Measurements from ENCODE around the gene MAP3K14. TPM values are rescaled to one million over a fixed set of nuclear protein-coding genes. Genes with fewer than 3 reads are reported as not detected.
"Not testable (repeated sequence)": the region's sequence is repeated elsewhere in the genome, so short reads cannot be mapped to it uniquely, and the experiment has no call there.

The MAP3K14 gene
- total RNA-seq, 1 donor from 2014 or later: 5.2 TPM

GRCh38 chr17:45306623-45307022, 10.2 kb downstream of the MAP3K14 start:
- no peaks in the 10 kb centered on the region for H3K9me3 Mint-ChIP-seq (ENCODE audit: low read depth)
- peak overlapping the region; percentile 22 for H3K27ac Mint-ChIP-seq (ENCODE audit: unreplicated experiment)
- H3K4me3 Mint-ChIP-seq (ENCODE audit: unreplicated experiment): no peak overlapping the region
- H3K36me3 Mint-ChIP-seq (ENCODE audit: low read depth): no peaks in the 10 kb centered on the region
- peaks cover 49% of the 10 kb centered on the region for H3K4me1 Mint-ChIP-seq (ENCODE audit: low read depth)
- no peak for DNase-seq (ENCODE audit: low spot score)
- TF ChIP-seq, protein P1, sequence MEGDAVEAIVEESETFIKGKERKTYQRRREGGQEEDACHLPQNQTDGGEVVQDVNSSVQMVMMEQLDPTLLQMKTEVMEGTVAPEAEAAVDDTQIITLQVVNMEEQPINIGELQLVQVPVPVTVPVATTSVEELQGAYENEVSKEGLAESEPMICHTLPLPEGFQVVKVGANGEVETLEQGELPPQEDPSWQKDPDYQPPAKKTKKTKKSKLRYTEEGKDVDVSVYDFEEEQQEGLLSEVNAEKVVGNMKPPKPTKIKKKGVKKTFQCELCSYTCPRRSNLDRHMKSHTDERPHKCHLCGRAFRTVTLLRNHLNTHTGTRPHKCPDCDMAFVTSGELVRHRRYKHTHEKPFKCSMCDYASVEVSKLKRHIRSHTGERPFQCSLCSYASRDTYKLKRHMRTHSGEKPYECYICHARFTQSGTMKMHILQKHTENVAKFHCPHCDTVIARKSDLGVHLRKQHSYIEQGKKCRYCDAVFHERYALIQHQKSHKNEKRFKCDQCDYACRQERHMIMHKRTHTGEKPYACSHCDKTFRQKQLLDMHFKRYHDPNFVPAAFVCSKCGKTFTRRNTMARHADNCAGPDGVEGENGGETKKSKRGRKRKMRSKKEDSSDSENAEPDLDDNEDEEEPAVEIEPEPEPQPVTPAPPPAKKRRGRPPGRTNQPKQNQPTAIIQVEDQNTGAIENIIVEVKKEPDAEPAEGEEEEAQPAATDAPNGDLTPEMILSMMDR (IDR thresholded peaks at IDR 0.05): peak; percentile 45
- H3K27me3 Mint-ChIP-seq (ENCODE audit: low read depth): no peaks in the 10 kb centered on the region

DNA sequence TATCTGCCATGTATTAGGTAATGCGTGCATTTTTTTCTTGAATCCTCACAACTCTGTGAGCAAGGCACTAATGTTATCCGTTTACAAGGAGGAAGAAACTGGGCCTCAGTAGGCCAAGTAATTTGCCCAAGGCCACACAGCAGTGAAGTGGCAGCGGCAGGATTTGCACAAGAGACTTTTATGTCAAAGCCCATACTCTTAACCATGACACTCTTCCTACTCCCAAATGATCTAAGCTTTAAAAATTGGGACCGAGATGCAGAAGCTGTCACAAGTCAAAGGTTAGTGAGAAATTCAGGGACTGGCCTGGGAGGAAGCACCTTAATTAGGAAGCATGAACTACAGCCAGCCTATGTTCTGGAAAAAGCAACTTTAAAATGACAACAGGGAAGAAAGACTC, 10.7 kb downstream of the MAP3K14 start:
- no peak overlapping the region for H3K4me3 Mint-ChIP-seq (ENCODE audit: unreplicated experiment)
- no peaks in the 10 kb centered on the region for H3K27me3 Mint-ChIP-seq (ENCODE audit: low read depth)
- no peaks in the 10 kb centered on the region for H3K9me3 Mint-ChIP-seq (ENCODE audit: low read depth)
- TF ChIP-seq, protein P1 (IDR thresholded peaks at IDR 0.05): no peak
- DNase-seq (ENCODE audit: low spot score): no peak
- no peaks in the 10 kb centered on the region for H3K36me3 Mint-ChIP-seq (ENCODE audit: low read depth)
- peaks cover 43% of the 10 kb centered on the region for H3K4me1 Mint-ChIP-seq (ENCODE audit: low read depth)
- H3K27ac Mint-ChIP-seq (ENCODE audit: unreplicated experiment): peak overlapping the region; percentile 68

DNA sequence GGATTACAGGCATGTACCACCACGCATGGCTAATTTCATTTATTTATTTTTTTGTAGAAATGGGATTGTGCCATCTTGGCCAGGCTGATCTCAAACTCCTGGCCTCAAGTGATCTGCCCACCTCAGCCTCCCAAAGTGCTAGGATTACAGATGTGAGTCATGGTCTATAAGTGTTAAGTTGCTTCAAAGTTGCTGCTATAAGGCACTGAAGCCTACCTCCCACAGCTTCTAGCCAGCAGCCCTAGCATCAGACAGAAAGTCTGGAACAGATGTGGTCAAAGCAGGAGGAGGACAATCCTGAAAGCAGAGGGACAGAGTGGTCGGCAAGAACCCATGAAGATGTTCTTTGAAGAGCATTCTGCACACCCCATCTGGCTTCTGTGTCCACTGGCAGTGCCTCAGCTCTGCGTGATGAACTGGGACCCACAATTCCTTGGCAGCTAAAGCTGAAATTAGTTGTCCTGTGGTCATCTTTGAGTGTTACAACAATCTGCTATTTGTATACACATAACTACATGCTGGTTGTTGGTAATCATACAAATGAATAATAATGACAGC, 11.2 kb downstream of the MAP3K14 start:
- Mint-ChIP-seq H3K4me3 (ENCODE audit: unreplicated experiment) (no peak overlapping the region), H3K27me3 (ENCODE audit: low read depth) (no peaks in the 10 kb centered on the region), H3K4me1 (ENCODE audit: low read depth) (peaks cover 39% of the 10 kb centered on the region), H3K27ac (ENCODE audit: unreplicated experiment) (peak overlapping the region; percentile 68), H3K9me3 (ENCODE audit: low read depth) (no peaks in the 10 kb centered on the region), H3K36me3 (ENCODE audit: low read depth) (no peaks in the 10 kb centered on the region)
- no peak for DNase-seq (ENCODE audit: low spot score)
- TF ChIP-seq, protein P1 (IDR thresholded peaks at IDR 0.05): no peak

- H3K4me1 Mint-ChIP-seq (ENCODE audit: low read depth): peaks cover 53% of the 10 kb centered on the region
- H3K9me3 Mint-ChIP-seq (ENCODE audit: low read depth): no peaks in the 10 kb centered on the region
- TF ChIP-seq, protein P1 (IDR thresholded peaks at IDR 0.05): no peak
- H3K4me3 Mint-ChIP-seq (ENCODE audit: unreplicated experiment): no peak overlapping the region
- no peak for DNase-seq (ENCODE audit: low spot score)
- H3K27ac Mint-ChIP-seq (ENCODE audit: unreplicated experiment): peak overlapping the region; percentile 32
- no peaks in the 10 kb centered on the region for H3K36me3 Mint-ChIP-seq (ENCODE audit: low read depth)
- H3K27me3 Mint-ChIP-seq (ENCODE audit: low read depth): no peaks in the 10 kb centered on the region
Observed at GRCh38 chr17:45302649-45303173, 14.1 kb downstream of the MAP3K14 start.

GRCh38 chr17:45302220-45302619, 14.6 kb downstream of the MAP3K14 start:
- DNase-seq (ENCODE audit: low spot score); H3K4me3 Mint-ChIP-seq (ENCODE audit: unreplicated experiment); H3K27ac Mint-ChIP-seq (ENCODE audit: unreplicated experiment); H3K9me3 Mint-ChIP-seq (ENCODE audit: low read depth); H3K36me3 Mint-ChIP-seq (ENCODE audit: low read depth); H3K27me3 Mint-ChIP-seq (ENCODE audit: low read depth): not testable (repeated sequence)
- peaks cover 48% of the 10 kb centered on the region for H3K4me1 Mint-ChIP-seq (ENCODE audit: low read depth)

GRCh38 chr17:45301674-45302073, 15.1 kb downstream of the MAP3K14 start:
- TF ChIP-seq, protein P1 (IDR thresholded peaks at IDR 0.05): no peak
- no peaks in the 10 kb centered on the region for H3K36me3 Mint-ChIP-seq (ENCODE audit: low read depth)
- no peaks in the 10 kb centered on the region for H3K9me3 Mint-ChIP-seq (ENCODE audit: low read depth)
- no peak overlapping the region for H3K4me3 Mint-ChIP-seq (ENCODE audit: unreplicated experiment)
- H3K27ac Mint-ChIP-seq (ENCODE audit: unreplicated experiment): no peak overlapping the region
- DNase-seq (ENCODE audit: low spot score): no peak
- peaks cover 51% of the 10 kb centered on the region for H3K4me1 Mint-ChIP-seq (ENCODE audit: low read depth)
- H3K27me3 Mint-ChIP-seq (ENCODE audit: low read depth): no peaks in the 10 kb centered on the region
